Mesothelial cell of epicardium (in vitro differentiated cells): ENCODE measurements around the gene COL26A1. TPM values are rescaled to one million over a fixed set of nuclear protein-coding genes. Genes with fewer than 3 reads are reported as not detected.

Source experiments
- DNase-seq, 2 experiments: peaks; one replicate each; pipeline ENCODE4 v3.0.0; 2021; ENCODE audit warnings: low spot score in 2 of 2; ENCODE audit not compliant: unreplicated experiment in 2 of 2
- H3K27ac Mint-ChIP-seq: 2 replicates; pipeline ENCODE4 v1.8.0; 2021; ENCODE audit warnings: mixed read lengths
- H3K27me3 Mint-ChIP-seq: 2 replicates; pipeline ENCODE4 v1.8.0; 2021; ENCODE audit warnings: low read depth, mixed read lengths
- H3K36me3 Mint-ChIP-seq: 2 replicates; pipeline ENCODE4 v1.8.0; 2021; ENCODE audit warnings: mixed read lengths
- H3K4me1 Mint-ChIP-seq: 2 replicates; pipeline ENCODE4 v1.8.0; 2021; ENCODE audit warnings: mixed read lengths
- H3K4me3 Mint-ChIP-seq: 2 replicates; pipeline ENCODE4 v1.8.0; 2021; ENCODE audit warnings: mild to moderate bottlenecking, moderate library complexity, mixed read lengths
- H3K9me3 Mint-ChIP-seq: 2 replicates; pipeline ENCODE4 v1.8.0; 2021; ENCODE audit warnings: mixed read lengths
- CTCF ChIP-seq: fragments of 200-600 bp; sonication (generic); IDR thresholded peaks from one replicate; pipeline ENCODE4 v1.5.0; 2021; ENCODE audit warnings: antibody characterized with exemption; ENCODE audit not compliant: unreplicated experiment
- total RNA-seq: library from RNA; stranded (reverse); gene quantifications from 3 replicates; pipeline ENCODE4 v1.2.1, GENCODE V29; 2021

The COL26A1 gene
- total RNA-seq, 1 donor from 2014 or later: 105 TPM

GRCh38 chr7:101537935-101538595 is 175.4 kb downstream of the COL26A1 start:
- Mint-ChIP-seq H3K4me1 (peaks cover 4% of the 10 kb centered on the region), H3K27ac (no peak overlapping the region), H3K4me3 (no peak overlapping the region), H3K9me3 (no peaks in the 10 kb centered on the region), H3K36me3 (peaks cover 5% of the 10 kb centered on the region), H3K27me3 (no peaks in the 10 kb centered on the region)
- TF ChIP-seq CTCF: no peak
- no peak for DNase-seq

GRCh38 chr7:101538596-101539459 is 176.2 kb downstream of the COL26A1 start:
- Mint-ChIP-seq H3K27ac (no peak overlapping the region), H3K9me3 (no peaks in the 10 kb centered on the region), H3K27me3 (no peaks in the 10 kb centered on the region), H3K4me3 (no peak overlapping the region), H3K4me1 (peaks cover 4% of the 10 kb centered on the region), H3K36me3 (peaks cover 5% of the 10 kb centered on the region)
- TF ChIP-seq CTCF: peak; percentile 86
- peak; percentile 42 to 79 for DNase-seq

GRCh38 chr7:101539784-101540183 is 177.1 kb downstream of the COL26A1 start:
- no peak for TF ChIP-seq CTCF
- H3K27ac Mint-ChIP-seq: no peak overlapping the region
- DNase-seq: no peak
- H3K4me3 Mint-ChIP-seq: no peak overlapping the region
- H3K27me3 Mint-ChIP-seq: no peaks in the 10 kb centered on the region
- peaks cover 5% of the 10 kb centered on the region for H3K36me3 Mint-ChIP-seq
- peaks cover 4% of the 10 kb centered on the region for H3K4me1 Mint-ChIP-seq
- no peaks in the 10 kb centered on the region for H3K9me3 Mint-ChIP-seq

GRCh38 chr7:101542527-101543241 is 180.0 kb downstream of the COL26A1 start:
- peaks cover 14% of the 10 kb centered on the region for H3K36me3 Mint-ChIP-seq
- TF ChIP-seq CTCF: peak; percentile 100
- no peak overlapping the region for H3K4me3 Mint-ChIP-seq
- H3K27ac Mint-ChIP-seq: no peak overlapping the region
- H3K9me3 Mint-ChIP-seq: no peaks in the 10 kb centered on the region
- peak; percentile 62 to 90 for DNase-seq
- no peaks in the 10 kb centered on the region for H3K27me3 Mint-ChIP-seq
- H3K4me1 Mint-ChIP-seq: peaks cover 4% of the 10 kb centered on the region

GRCh38 chr7:101543242-101543766 is 180.6 kb downstream of the COL26A1 start:
- no peak overlapping the region for H3K4me3 Mint-ChIP-seq

More at GRCh38 chr7:101543242-101543766, 180.6 kb downstream of the COL26A1 start:
- Mint-ChIP-seq H3K36me3 (peaks cover 19% of the 10 kb centered on the region), H3K27ac (no peak overlapping the region), H3K27me3 (no peaks in the 10 kb centered on the region), H3K4me1 (peaks cover 4% of the 10 kb centered on the region), H3K9me3 (no peaks in the 10 kb centered on the region)
- DNase-seq: no peak
- no peak for TF ChIP-seq CTCF
